GM12891 (cell line): ENCODE data around the gene NBEA.

Experiments used
- DNase-seq: peaks from one replicate; pipeline ENCODE4 v3.0.0; 2011; ENCODE audit warnings: low spot score; ENCODE audit not compliant: insufficient read length
- FAIRE-seq: peaks from 2 replicates; lab custom pipeline; 2011; peaks lifted over from hg19 to GRCh38; lab: Jason Lieb, UNC
- PAX5 ChIP-seq: IDR thresholded peaks from 2 replicates; pipeline ENCODE4 v1.6.1; 2011; ENCODE audit warnings: low read length, moderate library complexity, mild to moderate bottlenecking; ENCODE audit not compliant: insufficient read depth, severe bottlenecking
- POLR2A ChIP-seq: IDR thresholded peaks from 2 replicates; pipeline ENCODE4 v1.6.1; 2011; ENCODE audit warnings: low read depth, low read length, control low read depth
- POLR2AphosphoS5 ChIP-seq: IDR thresholded peaks from 2 replicates; pipeline ENCODE4 v1.6.1; 2011; ENCODE audit warnings: low read depth, low read length, control low read depth
- POU2F2 ChIP-seq: IDR thresholded peaks from 2 replicates; pipeline ENCODE4 v1.6.1; 2011; ENCODE audit warnings: low read depth, mild to moderate bottlenecking, control low read depth, low read length, moderate library complexity
- SPI1 ChIP-seq: IDR thresholded peaks from 2 replicates; pipeline ENCODE4 v1.6.1; 2011; ENCODE audit warnings: low read depth, low read length, control low read depth
- TAF1 ChIP-seq: IDR thresholded peaks from 2 replicates; pipeline ENCODE4 v1.6.1; 2011; ENCODE audit warnings: low read depth, low read length, control low read depth

NBEA gene

GRCh38 chr13:35512271-35512920 lies 570.3 kb downstream of the NBEA start:
- no peak for FAIRE-seq
- no peak for DNase-seq
- no peak for TF ChIP-seq SPI1
- TF ChIP-seq POLR2AphosphoS5: no peak
- no peak for TF ChIP-seq TAF1
- no peak for TF ChIP-seq POLR2A
- no peak for TF ChIP-seq POU2F2
- no peak for TF ChIP-seq PAX5

DNA sequence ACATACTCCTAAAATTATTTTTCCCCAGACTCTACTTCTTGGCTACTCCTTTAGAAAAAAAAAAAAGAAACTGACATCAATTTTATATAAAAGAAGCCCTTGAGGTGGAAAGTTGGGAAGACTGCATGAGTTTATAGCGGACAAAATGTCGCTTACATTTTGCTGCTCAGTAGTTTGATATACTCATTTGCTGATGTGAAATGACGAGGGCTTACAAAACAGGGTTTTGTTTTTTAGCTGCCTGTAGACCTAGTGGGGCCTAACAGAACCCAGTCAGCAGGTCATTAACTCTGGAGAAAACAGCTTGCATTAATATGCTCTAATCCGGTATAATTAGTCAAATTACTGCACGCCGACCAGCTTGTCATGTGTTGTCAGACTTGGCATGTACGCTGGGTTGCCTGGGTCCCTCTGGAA lies 572.0 kb downstream of the NBEA start:
- DNase-seq (no peak), FAIRE-seq (no peak)
- TF ChIP-seq POLR2A (no peak), POU2F2 (no peak), SPI1 (no peak), POLR2AphosphoS5 (no peak), TAF1 (no peak), PAX5 (no peak)

- no peak for TF ChIP-seq POLR2A
- no peak for TF ChIP-seq POLR2AphosphoS5
- TF ChIP-seq POU2F2: no peak
- TF ChIP-seq SPI1: no peak
- TF ChIP-seq TAF1: no peak
- TF ChIP-seq PAX5: no peak
- DNase-seq (no peak), FAIRE-seq (no peak)
Observed at GRCh38 chr13:35514801-35515502, 572.9 kb downstream of the NBEA start.

DNA sequence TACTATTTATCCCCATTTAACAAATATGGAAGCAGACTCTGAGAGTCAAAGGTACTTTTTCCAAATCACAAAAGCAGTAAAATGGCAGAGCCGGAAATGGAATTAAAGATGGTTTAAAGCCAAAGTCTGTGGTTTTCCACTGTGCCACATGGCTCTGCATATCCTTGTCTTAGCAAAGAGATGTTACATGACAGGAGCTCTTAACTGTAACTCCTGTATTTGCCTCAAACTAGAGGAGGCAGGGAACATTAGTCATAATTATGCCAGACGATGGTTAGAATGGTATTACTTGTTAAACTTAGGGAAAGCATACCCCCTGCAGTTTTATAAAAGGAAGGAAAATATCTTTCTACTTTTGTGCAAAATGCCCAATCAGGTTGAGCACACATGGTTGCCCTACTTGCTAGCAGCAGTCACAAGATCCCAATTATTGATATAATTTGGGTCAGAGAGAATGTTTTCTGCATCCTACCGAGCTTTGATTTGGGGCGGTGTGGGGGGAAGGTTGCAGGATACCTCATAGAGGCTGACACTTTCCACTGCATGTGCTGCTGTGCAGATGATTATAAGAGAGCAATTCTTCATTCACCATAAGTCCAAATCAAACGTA lies 576.4 kb downstream of the NBEA start:
- FAIRE-seq (no peak), DNase-seq (no peak)
- TF ChIP-seq POU2F2 (no peak), POLR2A (no peak), SPI1 (no peak), TAF1 (no peak), POLR2AphosphoS5 (no peak)

DNA sequence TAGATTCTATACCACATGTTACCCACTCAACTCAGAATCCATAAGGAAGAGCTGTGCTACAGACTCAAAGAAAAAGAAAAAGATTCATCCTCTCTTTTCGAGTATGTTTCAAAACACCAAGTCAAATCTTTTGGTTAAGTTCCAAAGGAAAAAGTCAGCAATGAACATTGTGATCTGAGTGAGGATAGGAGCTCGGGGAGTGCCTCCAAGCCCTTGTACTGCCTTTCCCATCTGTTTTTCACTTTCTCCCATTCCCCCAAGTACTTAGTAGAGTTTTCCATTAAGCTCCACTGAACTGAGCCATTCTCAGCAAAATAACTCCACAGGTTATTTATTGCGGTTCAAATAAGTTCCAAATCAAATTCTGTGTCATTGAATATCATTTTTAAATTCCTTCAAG lies 582.1 kb downstream of the NBEA start:
- TF ChIP-seq TAF1 (no peak), POU2F2 (no peak), POLR2A (no peak), PAX5 (no peak), POLR2AphosphoS5 (no peak), SPI1 (no peak)
- no peak for FAIRE-seq
- no peak for DNase-seq

GRCh38 chr13:35526577-35526976 lies 584.5 kb downstream of the NBEA start:
- DNase-seq: no peak
- FAIRE-seq: no peak
- no peak for TF ChIP-seq POU2F2
- no peak for TF ChIP-seq POLR2AphosphoS5
- TF ChIP-seq SPI1: no peak
- no peak for TF ChIP-seq TAF1
- TF ChIP-seq PAX5: no peak
- no peak for TF ChIP-seq POLR2A

DNA sequence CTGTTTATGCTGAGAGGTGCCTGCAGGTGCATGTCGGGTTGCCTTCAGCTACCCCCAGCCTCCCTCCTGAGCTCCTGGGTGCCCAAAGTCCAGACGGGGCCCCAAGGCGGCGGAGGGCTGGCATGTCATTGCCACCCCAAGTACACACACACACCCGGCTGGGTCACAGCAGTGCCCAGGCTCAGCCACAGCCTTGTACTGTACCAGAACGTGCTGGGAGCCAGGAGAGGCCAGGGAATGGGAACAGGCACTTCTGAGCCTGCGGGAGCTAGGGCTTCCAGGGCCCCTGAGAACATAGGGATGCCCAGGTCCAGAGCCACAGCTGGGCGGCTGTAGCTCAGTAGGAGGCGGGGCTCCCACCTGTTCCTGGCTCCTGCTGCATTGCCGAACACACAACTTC lies 585.4 kb downstream of the NBEA start:
- no peak for TF ChIP-seq POLR2AphosphoS5
- no peak for TF ChIP-seq TAF1
- no peak for TF ChIP-seq PAX5
- no peak for TF ChIP-seq POU2F2
- TF ChIP-seq POLR2A: no peak
- TF ChIP-seq SPI1: no peak
- FAIRE-seq (no peak), DNase-seq (no peak)

DNA sequence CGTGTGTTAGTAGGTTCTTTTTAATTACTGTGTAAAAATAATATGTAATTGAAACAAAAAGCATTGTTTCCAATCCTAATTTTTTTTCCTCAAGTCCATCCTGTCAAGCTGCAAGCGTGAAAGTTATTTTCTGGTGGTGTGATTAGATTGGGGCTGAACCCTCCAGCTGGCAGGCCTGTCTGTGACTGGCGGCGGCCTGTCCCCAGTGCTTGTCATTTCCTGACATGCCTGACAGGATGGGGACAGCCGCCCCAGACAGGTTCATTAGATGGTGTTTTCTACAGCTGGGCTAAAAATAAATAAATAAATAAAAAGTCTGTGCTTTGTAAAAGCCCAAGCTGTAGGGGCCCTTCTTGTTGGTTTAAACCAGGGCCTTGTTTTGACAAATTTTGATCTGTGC lies 588.1 kb downstream of the NBEA start:
- DNase-seq (no peak), FAIRE-seq (no peak)
- TF ChIP-seq POLR2AphosphoS5 (no peak), TAF1 (no peak), PAX5 (no peak), POU2F2 (no peak), SPI1 (no peak)

GRCh38 chr13:35530581-35530980 lies 588.5 kb downstream of the NBEA start:
- no peak for DNase-seq
- FAIRE-seq: no peak
- TF ChIP-seq POU2F2 (no peak), PAX5 (no peak), TAF1 (no peak), POLR2AphosphoS5 (no peak), POLR2A (no peak), SPI1 (no peak)
